Endodermal cell (in vitro differentiated cells): ENCODE results near the gene PRICKLE1. TPM values are rescaled to one million over a fixed set of nuclear protein-coding genes. Genes with fewer than 3 reads are reported as not detected.

Experiments used
- DNase-seq: peaks from one replicate; pipeline ENCODE4 v3.0.0-alpha.2; 2017
- H3K27ac ChIP-seq: 2 replicates; pipeline ENCODE4 v1.5.1; 2013; ENCODE audit warnings: mild to moderate bottlenecking, low read depth, low read length, moderate library complexity
- H3K27me3 ChIP-seq: 2 replicates; pipeline ENCODE4 v1.6.1; 2013; ENCODE audit warnings: mild to moderate bottlenecking, low read length, moderate library complexity; ENCODE audit not compliant: insufficient read depth, control insufficient read depth, poor library complexity, severe bottlenecking
- H3K36me3 ChIP-seq: 2 replicates; pipeline ENCODE4 v1.7.0; 2013; ENCODE audit warnings: mild to moderate bottlenecking, low read length, moderate library complexity; ENCODE audit not compliant: control insufficient read depth, insufficient read depth
- H3K4me1 ChIP-seq: one replicate; pipeline ENCODE4 v1.7.0; 2013; ENCODE audit warnings: low read length; ENCODE audit not compliant: control insufficient read depth, insufficient read depth
- H3K4me3 ChIP-seq: 2 replicates; pipeline ENCODE4 v1.5.1; 2013; ENCODE audit warnings: mild to moderate bottlenecking, low read length, moderate library complexity
- H3K9ac ChIP-seq: 2 replicates; pipeline ENCODE4 v1.6.1; 2013; ENCODE audit warnings: mild to moderate bottlenecking, low read length, moderate library complexity; ENCODE audit not compliant: poor library complexity, severe bottlenecking; ENCODE audit errors: extremely low read depth
- H3K9me3 ChIP-seq: 2 replicates; pipeline ENCODE4 v1.6.1; 2013; ENCODE audit warnings: mild to moderate bottlenecking, low read length, moderate library complexity; ENCODE audit not compliant: control insufficient read depth
- H3K27ac Mint-ChIP-seq: 2 replicates; pipeline ENCODE4 v1.8.0; 2020; ENCODE audit warnings: mixed read lengths
- H3K27me3 Mint-ChIP-seq: 2 replicates; pipeline ENCODE4 v1.8.0; 2021; ENCODE audit warnings: mild to moderate bottlenecking, mixed read lengths; ENCODE audit not compliant: insufficient read depth
- H3K36me3 Mint-ChIP-seq: 2 replicates; pipeline ENCODE4 v1.8.0; 2020; ENCODE audit warnings: low read depth, mixed read lengths
- H3K4me1 Mint-ChIP-seq: 2 replicates; pipeline ENCODE4 v1.8.0; 2020; ENCODE audit warnings: mixed read lengths
- H3K4me3 Mint-ChIP-seq: 2 replicates; pipeline ENCODE4 v1.8.0; 2020; ENCODE audit warnings: mild to moderate bottlenecking, moderate library complexity, mixed read lengths
- H3K9me3 Mint-ChIP-seq: 2 replicates; pipeline ENCODE4 v1.8.0; 2020; ENCODE audit warnings: mild to moderate bottlenecking, mixed read lengths
- WGBS, 2 experiments: methylation state at CpG; one replicate each; pipeline versions ENCODE4 v1.1.5 to v1.1.7; 2013; ENCODE audit warnings: missing lambda C conversion rate in 2 of 2, mixed read lengths in 1 of 2; ENCODE audit not compliant: insufficient coverage in 1 of 2, insufficient read length in 1 of 2; 5-methylcytosine and 5-hydroxymethylcytosine counted together
- total RNA-seq, 2 donors: library from RNA; stranded (reverse); fragmentation: NEBNext Ultra II Directional in 1 of 2; extraction: Animal tissue kit (Norgen Biotek cat#: 25700) in 1 of 2; gene quantifications; 2 replicates in 1 of 2; 3 replicates in 1 of 2; pipeline ENCODE4 v1.2.1, GENCODE V29; 2021
- TF ChIP-seq, protein P1 (sequence below): fragments of 200-600 bp; sonication (generic); conservative IDR thresholded peaks from 2 replicates; pipeline ENCODE4 v1.5.0; 2021; ENCODE audit warnings: antibody characterized with exemption, mild to moderate bottlenecking

PRICKLE1 gene
- total RNA-seq, 2 donors from 2014 or later = 8.3 to 20.6 TPM

DNA sequence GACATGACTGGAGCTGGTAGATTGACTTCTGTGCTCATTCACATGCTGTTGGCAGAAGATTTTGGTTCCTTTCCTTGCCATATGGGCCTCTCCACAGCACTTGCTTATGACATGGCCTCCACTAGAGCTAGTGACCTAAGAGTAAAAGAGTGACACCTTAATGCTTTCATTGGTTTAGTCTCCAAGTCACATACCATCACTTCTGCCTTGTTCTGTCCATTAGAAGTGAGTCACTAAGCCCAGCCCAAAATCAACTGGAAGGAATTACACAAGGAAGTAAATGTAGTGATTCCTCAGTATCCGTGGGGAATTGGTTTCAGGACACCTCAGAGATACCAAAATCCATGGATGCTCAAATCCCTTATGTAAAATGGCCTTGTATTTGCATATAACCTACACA, 182.2 kb downstream of the PRICKLE1 start:
- H3K27ac Mint-ChIP-seq = no peak overlapping the region
- TF ChIP-seq, protein P1, sequence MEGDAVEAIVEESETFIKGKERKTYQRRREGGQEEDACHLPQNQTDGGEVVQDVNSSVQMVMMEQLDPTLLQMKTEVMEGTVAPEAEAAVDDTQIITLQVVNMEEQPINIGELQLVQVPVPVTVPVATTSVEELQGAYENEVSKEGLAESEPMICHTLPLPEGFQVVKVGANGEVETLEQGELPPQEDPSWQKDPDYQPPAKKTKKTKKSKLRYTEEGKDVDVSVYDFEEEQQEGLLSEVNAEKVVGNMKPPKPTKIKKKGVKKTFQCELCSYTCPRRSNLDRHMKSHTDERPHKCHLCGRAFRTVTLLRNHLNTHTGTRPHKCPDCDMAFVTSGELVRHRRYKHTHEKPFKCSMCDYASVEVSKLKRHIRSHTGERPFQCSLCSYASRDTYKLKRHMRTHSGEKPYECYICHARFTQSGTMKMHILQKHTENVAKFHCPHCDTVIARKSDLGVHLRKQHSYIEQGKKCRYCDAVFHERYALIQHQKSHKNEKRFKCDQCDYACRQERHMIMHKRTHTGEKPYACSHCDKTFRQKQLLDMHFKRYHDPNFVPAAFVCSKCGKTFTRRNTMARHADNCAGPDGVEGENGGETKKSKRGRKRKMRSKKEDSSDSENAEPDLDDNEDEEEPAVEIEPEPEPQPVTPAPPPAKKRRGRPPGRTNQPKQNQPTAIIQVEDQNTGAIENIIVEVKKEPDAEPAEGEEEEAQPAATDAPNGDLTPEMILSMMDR = no peak
- no peaks in the 10 kb centered on the region for H3K27me3 Mint-ChIP-seq
- peaks cover 23% of the 10 kb centered on the region for H3K36me3 Mint-ChIP-seq
- H3K27me3 ChIP-seq = no peaks in the 10 kb centered on the region
- peaks cover 29% of the 10 kb centered on the region for H3K36me3 ChIP-seq
- H3K4me3 Mint-ChIP-seq = no peak overlapping the region
- H3K4me1 Mint-ChIP-seq = no peaks in the 10 kb centered on the region
- H3K9me3 ChIP-seq = no peaks in the 10 kb centered on the region
- DNase-seq = no peak
- WGBS, 2 experiments = 60 to 92% methylated on average over 1 of the region's 1 CpG
- H3K4me3 ChIP-seq = no peak overlapping the region
- no peak overlapping the region for H3K27ac ChIP-seq
- no peaks in the 10 kb centered on the region for H3K4me1 ChIP-seq
- H3K9me3 Mint-ChIP-seq = no peaks in the 10 kb centered on the region
- H3K9ac ChIP-seq = no peak overlapping the region
